Keratinocyte (primary cell): ENCODE measurements around the gene TMC5. TPM values are rescaled to one million over a fixed set of nuclear protein-coding genes. Genes with fewer than 3 reads are reported as not detected.

Experiments used
- DNase-seq: peaks from one replicate; pipeline ENCODE4 v3.0.0-alpha.2; 2011; ENCODE audit warnings: low read depth, missing footprints, low spot score
- FAIRE-seq: peaks from 2 replicates; lab custom pipeline; 2011; peaks lifted over from hg19 to GRCh38; lab: Jason Lieb, UNC
- H2AFZ ChIP-seq: 2 replicates; pipeline ENCODE4 v1.6.0; 2012; ENCODE audit warnings: low read length, control low read depth, inconsistent platforms; ENCODE audit not compliant: control insufficient read depth
- H3K27ac ChIP-seq: 2 replicates; pipeline ENCODE4 v1.5.1; 2011; ENCODE audit warnings: low read length; ENCODE audit not compliant: control insufficient read depth, insufficient read depth
- H3K27me3 ChIP-seq: 3 replicates; pipeline ENCODE4 v1.6.0; 2011; ENCODE audit warnings: low read length; ENCODE audit not compliant: control insufficient read depth, insufficient read depth; ENCODE audit errors: extremely low read depth
- H3K36me3 ChIP-seq, 2 experiments: 2 replicates in 1 of 2; 3 replicates in 1 of 2; pipeline ENCODE4 v1.5.1; 2011; ENCODE audit warnings: low read length in 2 of 2, mild to moderate bottlenecking in 1 of 2; ENCODE audit not compliant: control insufficient read depth in 2 of 2, insufficient read depth in 2 of 2; ENCODE audit errors: extremely low read depth in 1 of 2
- H3K4me1 ChIP-seq: 3 replicates; pipeline ENCODE4 v1.5.1; 2011; ENCODE audit warnings: low read length; ENCODE audit not compliant: control insufficient read depth, insufficient read depth; ENCODE audit errors: extremely low read depth
- H3K4me2 ChIP-seq: 3 replicates; pipeline ENCODE4 v1.6.0; 2011; ENCODE audit warnings: low read depth, low read length; ENCODE audit not compliant: control insufficient read depth, insufficient read depth; ENCODE audit errors: extremely low read depth
- H3K4me3 ChIP-seq, 3 experiments: fragments of 200-600 bp in 1 of 3; sonication (generic) in 1 of 3; 2 replicates in 2 of 3; 3 replicates in 1 of 3; pipeline ENCODE4 v1.5.1; 2011 to 2016; ENCODE audit warnings: low read length in 3 of 3, mild to moderate bottlenecking in 3 of 3, control low read depth in 2 of 3, inconsistent platforms in 1 of 3, low read depth in 1 of 3, mixed read lengths in 1 of 3, mixed run types in 1 of 3, moderate library complexity in 1 of 3; ENCODE audit not compliant: control insufficient read depth in 2 of 3, insufficient read depth in 2 of 3; ENCODE audit errors: extremely low read depth in 1 of 3
- H3K79me2 ChIP-seq: 2 replicates; pipeline ENCODE4 v1.6.0; 2012; ENCODE audit warnings: low read length; ENCODE audit not compliant: control insufficient read depth, insufficient read depth
- H3K9ac ChIP-seq: 3 replicates; pipeline ENCODE4 v1.6.0; 2011; ENCODE audit warnings: low read length; ENCODE audit not compliant: control insufficient read depth, insufficient read depth; ENCODE audit errors: extremely low read depth
- H3K9me1 ChIP-seq: 3 replicates; pipeline ENCODE4 v1.6.0; 2011; ENCODE audit warnings: low read length; ENCODE audit not compliant: control insufficient read depth, insufficient read depth; ENCODE audit errors: extremely low read depth
- H3K9me3 ChIP-seq: 2 replicates; pipeline ENCODE4 v1.5.1; 2012; ENCODE audit warnings: low read depth, low read length; ENCODE audit not compliant: control insufficient read depth
- H4K20me1 ChIP-seq: 3 replicates; pipeline ENCODE4 v1.6.0; 2011; ENCODE audit warnings: low read length; ENCODE audit not compliant: control insufficient read depth, insufficient read depth; ENCODE audit errors: extremely low read depth
- EZH2 ChIP-seq: IDR thresholded peaks from one replicate; pipeline ENCODE4 v1.6.1; 2012; ENCODE audit warnings: inconsistent platforms, mild to moderate bottlenecking, low read length, moderate library complexity
- dilution Hi-C: fragments of 300-500 bp; cut with MboI; formaldehyde crosslinking; loops from one replicate; pipeline ENCODE4 v1.7.0; 2020; ENCODE audit warnings: low sequenced_read_pairs; ENCODE audit not compliant: extremely low pct_ligation_motif_present
- polyA plus RNA-seq, 5 experiments: library from polyadenylated mRNA; depleted of rRNA in 3 of 5; stranded (reverse) in 3 of 5; stranded (forward) in 1 of 5; unstranded in 1 of 5; fragments of >200 nt; gene quantifications; 1 replicate in 1 of 5; 2 replicates in 3 of 5; 3 replicates in 1 of 5; pipeline versions ENCODE4 v1.2.1 to v1.2.3, GENCODE V29; 2011 to 2012; ENCODE audit warnings: missing spikeins in 2 of 5, low read depth in 1 of 5, low replicate concordance in 1 of 5
- TF ChIP-seq, protein P1 (sequence below), 3 experiments: IDR thresholded peaks in 1 of 3; conservative IDR thresholded peaks in 1 of 3; optimal IDR thresholded peaks in 1 of 3; 2 replicates in 2 of 3; 3 replicates in 1 of 3; pipeline versions ENCODE3 to v1.5.1; 2011; ENCODE audit warnings: low read length in 3 of 3, mild to moderate bottlenecking in 3 of 3, moderate library complexity in 2 of 3, control low read depth in 1 of 3, inconsistent platforms in 1 of 3; ENCODE audit not compliant: insufficient read depth in 2 of 3; ENCODE audit errors: extremely low read depth in 1 of 3

The TMC5 gene
- polyA plus RNA-seq, 1 donor (not counting 4 experiments of a cell fraction or from before 2014, with no cell fraction given) = 0.18 TPM

DNA sequence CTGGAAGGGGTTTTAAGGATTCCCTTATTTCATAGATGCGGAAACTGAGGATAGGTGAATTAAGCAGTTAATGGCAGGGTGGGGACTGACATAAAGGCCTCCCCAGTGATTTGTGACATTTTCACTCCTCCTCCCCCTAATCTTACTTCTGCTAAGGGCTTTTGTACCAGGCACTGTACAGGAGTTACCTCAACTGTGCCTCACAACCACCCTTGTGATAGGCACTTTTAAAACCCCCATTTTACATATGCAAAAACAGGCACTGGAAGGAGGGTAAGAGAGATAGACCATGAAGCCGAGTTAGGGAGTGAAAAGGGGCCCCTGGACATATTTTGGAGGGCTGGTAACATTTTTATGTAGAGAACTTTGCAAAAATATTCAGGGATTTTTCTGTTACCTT is 105.1 kb downstream of the TMC5 start:
- no peak for DNase-seq
- Histone ChIP-seq H3K4me2 (no peak overlapping the region), H3K9me3 (no peaks in the 10 kb centered on the region), H3K79me2 (peaks cover 49% of the 10 kb centered on the region), H3K27ac (no peak overlapping the region), H3K4me3 (no peak overlapping the region), H2AFZ (no peak overlapping the region), H3K4me1 (peaks cover 29% of the 10 kb centered on the region), H3K9ac (no peak overlapping the region), H3K9me1 (no peaks in the 10 kb centered on the region), H3K36me3 (peaks cover under 1 to 3% of the 10 kb centered on the region in 2 experiments), H3K27me3 (no peaks in the 10 kb centered on the region), H4K20me1 (no peaks in the 10 kb centered on the region)
- TF ChIP-seq EZH2 = no peak
- TF ChIP-seq, protein P1, sequence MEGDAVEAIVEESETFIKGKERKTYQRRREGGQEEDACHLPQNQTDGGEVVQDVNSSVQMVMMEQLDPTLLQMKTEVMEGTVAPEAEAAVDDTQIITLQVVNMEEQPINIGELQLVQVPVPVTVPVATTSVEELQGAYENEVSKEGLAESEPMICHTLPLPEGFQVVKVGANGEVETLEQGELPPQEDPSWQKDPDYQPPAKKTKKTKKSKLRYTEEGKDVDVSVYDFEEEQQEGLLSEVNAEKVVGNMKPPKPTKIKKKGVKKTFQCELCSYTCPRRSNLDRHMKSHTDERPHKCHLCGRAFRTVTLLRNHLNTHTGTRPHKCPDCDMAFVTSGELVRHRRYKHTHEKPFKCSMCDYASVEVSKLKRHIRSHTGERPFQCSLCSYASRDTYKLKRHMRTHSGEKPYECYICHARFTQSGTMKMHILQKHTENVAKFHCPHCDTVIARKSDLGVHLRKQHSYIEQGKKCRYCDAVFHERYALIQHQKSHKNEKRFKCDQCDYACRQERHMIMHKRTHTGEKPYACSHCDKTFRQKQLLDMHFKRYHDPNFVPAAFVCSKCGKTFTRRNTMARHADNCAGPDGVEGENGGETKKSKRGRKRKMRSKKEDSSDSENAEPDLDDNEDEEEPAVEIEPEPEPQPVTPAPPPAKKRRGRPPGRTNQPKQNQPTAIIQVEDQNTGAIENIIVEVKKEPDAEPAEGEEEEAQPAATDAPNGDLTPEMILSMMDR (optimal IDR thresholded peaks at IDR 0.05 in 1 of 3, IDR thresholded peaks at IDR 0.05 in 1 of 3, conservative IDR thresholded peaks at IDR 0.05 in 1 of 3; ENCODE audit: extremely low read depth in 1 of 3, insufficient read depth in 2 of 3, low read length in 3 of 3) = no peak
- dilution Hi-C loops = loop anchor here (25.0 kb wide), 1 partner anchor 110 kb away; the partner anchor contains the start of gene TMC5
- FAIRE-seq = no peak

DNA sequence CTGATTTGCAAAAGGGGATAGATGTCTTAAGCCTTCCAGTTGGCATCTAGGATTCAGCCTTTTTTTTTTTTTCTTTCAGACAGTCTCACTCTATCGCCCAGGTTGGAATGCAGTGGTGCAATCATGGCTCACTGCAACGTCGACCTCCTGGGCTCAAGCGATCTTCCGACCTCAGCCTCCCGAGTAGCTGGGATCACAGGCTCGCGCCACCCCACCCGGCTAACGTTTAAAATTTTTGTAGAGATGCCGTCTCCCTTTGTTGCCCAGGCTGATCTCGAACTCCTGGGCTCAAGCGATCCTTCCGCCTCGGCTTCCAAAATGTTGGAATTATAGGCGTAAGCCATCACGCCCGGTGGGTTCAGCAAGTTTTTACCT is 105.5 kb downstream of the TMC5 start:
- H3K4me3 ChIP-seq = no peak overlapping the region
- peaks cover 1 to 4% of the 10 kb centered on the region in 2 experiments for H3K36me3 ChIP-seq
- dilution Hi-C loops = loop anchor here (25.0 kb wide), 1 partner anchor 111 kb away; the partner anchor contains the start of gene TMC5
- TF ChIP-seq EZH2 = no peak
- TF ChIP-seq, protein P1 (optimal IDR thresholded peaks at IDR 0.05 in 1 of 3, IDR thresholded peaks at IDR 0.05 in 1 of 3, conservative IDR thresholded peaks at IDR 0.05 in 1 of 3; ENCODE audit: extremely low read depth in 1 of 3, insufficient read depth in 2 of 3, low read length in 3 of 3) = no peak
- no peak overlapping the region for H3K27ac ChIP-seq
- H3K9ac ChIP-seq = no peak overlapping the region
- FAIRE-seq (no peak), DNase-seq (no peak)
- H3K4me1 ChIP-seq = peaks cover 28% of the 10 kb centered on the region
- H3K79me2 ChIP-seq = peaks cover 49% of the 10 kb centered on the region
- no peaks in the 10 kb centered on the region for H3K9me3 ChIP-seq
- no peaks in the 10 kb centered on the region for H3K27me3 ChIP-seq
- no peaks in the 10 kb centered on the region for H3K9me1 ChIP-seq
- no peaks in the 10 kb centered on the region for H4K20me1 ChIP-seq
- H2AFZ ChIP-seq = no peak overlapping the region
- no peak overlapping the region for H3K4me2 ChIP-seq
